Measurements from ENCODE around the gene HEPN1.

Gene HEPN1

GRCh38 chr11:124884340-124884739 is 34.7 kb upstream of the HEPN1 start:
- Histone ChIP-seq H3K4me2 (ENCODE audit: low read depth, low read length, poor library complexity, severe bottlenecking) (no peak overlapping the region), H3K9ac (ENCODE audit: low read length) (no peak overlapping the region), H3K9me3 (ENCODE audit: insufficient read depth, low read length) (no peaks in the 10 kb centered on the region), H3K27ac (ENCODE audit: low read depth, low read length) (no peak overlapping the region), H3K4me3 (ENCODE audit: insufficient read depth, low read length, poor library complexity, severe bottlenecking) (no peak overlapping the region), H4K20me1 (ENCODE audit: low read depth, low read length) (no peaks in the 10 kb centered on the region), H3K36me3 (ENCODE audit: low read length) (no peaks in the 10 kb centered on the region), H3K79me2 (ENCODE audit: insufficient read depth, low read length) (no peaks in the 10 kb centered on the region), H2AFZ (ENCODE audit: low read depth, low read length, severe bottlenecking) (no peak overlapping the region), H3F3A (ENCODE audit: insufficient read depth) (no peaks in the 10 kb centered on the region), H3K27me3 (ENCODE audit: low read length) (no peaks in the 10 kb centered on the region), H3K9me2 (replicated peaks; ENCODE audit: insufficient read depth, low read length) (no peaks in the 10 kb centered on the region)
- TF ChIP-seq EZH2phosphoT487 (conservative IDR thresholded peaks at IDR 0.05; ENCODE audit: low read length) (no peak), CTCF (IDR thresholded peaks at IDR 0.05; ENCODE audit: insufficient read depth, low read length, poor library complexity, severe bottlenecking) (no peak)

GRCh38 chr11:124884869-124885479 is 34.1 kb upstream of the HEPN1 start:
- TF ChIP-seq CTCF (IDR thresholded peaks at IDR 0.05; ENCODE audit: insufficient read depth, low read length, poor library complexity, severe bottlenecking), result no peak
- TF ChIP-seq EZH2phosphoT487 (conservative IDR thresholded peaks at IDR 0.05; ENCODE audit: low read length), result no peak
- Histone ChIP-seq H4K20me1 (ENCODE audit: low read depth, low read length) (no peaks in the 10 kb centered on the region), H3K79me2 (ENCODE audit: insufficient read depth, low read length) (no peaks in the 10 kb centered on the region), H3F3A (ENCODE audit: insufficient read depth) (no peaks in the 10 kb centered on the region), H3K27me3 (ENCODE audit: low read length) (no peaks in the 10 kb centered on the region), H3K9me2 (replicated peaks; ENCODE audit: insufficient read depth, low read length) (no peaks in the 10 kb centered on the region), H2AFZ (ENCODE audit: low read depth, low read length, severe bottlenecking) (no peak overlapping the region), H3K36me3 (ENCODE audit: low read length) (no peaks in the 10 kb centered on the region), H3K4me3 (ENCODE audit: insufficient read depth, low read length, poor library complexity, severe bottlenecking) (no peak overlapping the region), H3K27ac (ENCODE audit: low read depth, low read length) (no peak overlapping the region), H3K9me3 (ENCODE audit: insufficient read depth, low read length) (no peaks in the 10 kb centered on the region), H3K4me2 (ENCODE audit: low read depth, low read length, poor library complexity, severe bottlenecking) (no peak overlapping the region), H3K9ac (ENCODE audit: low read length) (no peak overlapping the region)

GRCh38 chr11:124886476-124886875 is 32.6 kb upstream of the HEPN1 start:
- H3K27me3 ChIP-seq (ENCODE audit: low read length), result no peaks in the 10 kb centered on the region
- H3K27ac ChIP-seq (ENCODE audit: low read depth, low read length), result no peak overlapping the region
- H3K79me2 ChIP-seq (ENCODE audit: insufficient read depth, low read length), result no peaks in the 10 kb centered on the region
- TF ChIP-seq CTCF (IDR thresholded peaks at IDR 0.05; ENCODE audit: insufficient read depth, low read length, poor library complexity, severe bottlenecking) (no peak), EZH2phosphoT487 (conservative IDR thresholded peaks at IDR 0.05; ENCODE audit: low read length) (no peak)
- H3K36me3 ChIP-seq (ENCODE audit: low read length), result no peaks in the 10 kb centered on the region
- no peaks in the 10 kb centered on the region for H3F3A ChIP-seq (ENCODE audit: insufficient read depth)
- no peaks in the 10 kb centered on the region for H3K9me3 ChIP-seq (ENCODE audit: insufficient read depth, low read length)
- no peak overlapping the region for H3K4me3 ChIP-seq (ENCODE audit: insufficient read depth, low read length, poor library complexity, severe bottlenecking)
- H3K4me2 ChIP-seq (ENCODE audit: low read depth, low read length, poor library complexity, severe bottlenecking), result no peak overlapping the region
- no peak overlapping the region for H3K9ac ChIP-seq (ENCODE audit: low read length)
- no peak overlapping the region for H2AFZ ChIP-seq (ENCODE audit: low read depth, low read length, severe bottlenecking)
- H3K9me2 ChIP-seq (replicated peaks; ENCODE audit: insufficient read depth, low read length), result no peaks in the 10 kb centered on the region
- no peaks in the 10 kb centered on the region for H4K20me1 ChIP-seq (ENCODE audit: low read depth, low read length)

All from SU-DHL-6 (cell line).